NOMO-1 treated with dmso at 0.1 percent for 144 hours (cell line): ENCODE results near the gene GOLGA3.
"Not testable (repeated sequence)": the region's sequence is repeated elsewhere in the genome, so short reads cannot be mapped to it uniquely, and the experiment has no call there.

Source experiments
- DNase-seq: peaks from one replicate; lab custom pipeline; 2025; ENCODE audit not compliant: unreplicated experiment; lab: John Stamatoyannopoulos, UW

GOLGA3 gene

GRCh38 chr12:132781938-132782337, 46.7 kb downstream of the GOLGA3 start:
- no peak for DNase-seq

- no peak for DNase-seq
Measured at GRCh38 chr12:132779781-132780353, 48.8 kb downstream of the GOLGA3 start.

GRCh38 chr12:132777614-132778013, 51.1 kb downstream of the GOLGA3 start:
- no peak for DNase-seq

- DNase-seq: no peak
Measured at GRCh38 chr12:132776816-132777568, 51.7 kb downstream of the GOLGA3 start.

- DNase-seq: not testable (repeated sequence)
Measured at GRCh38 chr12:132776230-132776625, 52.4 kb downstream of the GOLGA3 start.

GRCh38 chr12:132775502-132776229, 53.0 kb downstream of the GOLGA3 start:
- DNase-seq: no peak

GRCh38 chr12:132774646-132775275, 53.9 kb downstream of the GOLGA3 start:
- no peak for DNase-seq

- no peak for DNase-seq
Measured at GRCh38 chr12:132774159-132774558, 54.5 kb downstream of the GOLGA3 start.

GRCh38 chr12:132773077-132773955, 55.4 kb downstream of the GOLGA3 start:
- DNase-seq: no peak

- DNase-seq: no peak
Measured at GRCh38 chr12:132772606-132773005, 56.1 kb downstream of the GOLGA3 start.

GRCh38 chr12:132771126-132771838, 57.4 kb downstream of the GOLGA3 start:
- DNase-seq: no peak

- no peak for DNase-seq
Measured at GRCh38 chr12:132766380-132767085, 62.1 kb downstream of the GOLGA3 start.

GRCh38 chr12:132765361-132765760, 63.3 kb downstream of the GOLGA3 start:
- no peak for DNase-seq

GRCh38 chr12:132764231-132764630, 64.4 kb downstream of the GOLGA3 start:
- no peak for DNase-seq

GRCh38 chr12:132761921-132762583, 66.6 kb downstream of the GOLGA3 start:
- DNase-seq: peak; percentile 85

GRCh38 chr12:132761032-132761920, 67.4 kb downstream of the GOLGA3 start, which contains the start of gene ANKLE2:
Gene ANKLE2, minus strand, starts transcription at chr12:132761832. Its CDS starts 34 bp downstream, at chr12:132761798.
- DNase-seq: no peak

- no peak for DNase-seq
Measured at GRCh38 chr12:132759359-132759758, 69.3 kb downstream of the GOLGA3 start.

- DNase-seq: not testable (repeated sequence)
Measured at GRCh38 chr12:132758825-132759224, 69.8 kb downstream of the GOLGA3 start.
